IMR-90 (cell line): ENCODE measurements around the gene SGSM2. TPM values are rescaled to one million over a fixed set of nuclear protein-coding genes. Genes with fewer than 3 reads are reported as not detected.

Experiments used
- ATAC-seq: fragments of 200-7000 bp; cut with Tn5 transposase; 2 replicates; pipeline ENCODE4 v1.9.1; 2020; ENCODE audit warnings: low read depth, mild to moderate bottlenecking, moderate library complexity
- BruUV-seq: library from RNA; stranded (reverse); fragments of 400-500 nt; replicated peaks from 2 replicates; lab custom pipeline; 2021; lab: Mats Ljungman, UMichigan
- CTCF ChIA-PET: fragments of 300-600 bp; formaldehyde crosslinking; extraction: SDS; loops from one replicate; lab custom pipeline; 2021; ENCODE audit warnings: antibody characterized with exemption; lab: Yijun Ruan, JAX
- POLR2A ChIA-PET: fragments of 300-600 bp; sonication (Branson Sonifier 250); formaldehyde crosslinking; loops from one replicate; lab custom pipeline; 2022; ENCODE audit warnings: antibody characterized with exemption; ENCODE audit not compliant: unreplicated experiment; lab: Charles Lee
- DNase-seq: peaks from one replicate; pipeline ENCODE4 v3.0.0; 2013
- H2AFZ ChIP-seq: replicated peaks from 2 replicates; pipeline ENCODE3; 2013; ENCODE audit warnings: low read length, mild to moderate bottlenecking; ENCODE audit not compliant: poor library complexity
- H2AK5ac ChIP-seq: 2 replicates; pipeline ENCODE4 v1.6.1; 2013; ENCODE audit warnings: low read depth, low read length, inconsistent platforms
- H2AK9ac ChIP-seq: replicated peaks from 2 replicates; pipeline ENCODE3; 2013; ENCODE audit warnings: mild to moderate bottlenecking, low read depth, low read length, moderate library complexity; ENCODE audit not compliant: poor library complexity
- H2BK120ac ChIP-seq: 2 replicates; pipeline ENCODE4 v1.6.1; 2013; ENCODE audit warnings: low read depth, low read length, inconsistent platforms
- H2BK15ac ChIP-seq: 3 replicates; pipeline ENCODE4 v1.6.1; 2013; ENCODE audit warnings: low read depth, low read length, inconsistent platforms
- H2BK20ac ChIP-seq: 2 replicates; pipeline ENCODE4 v1.6.1; 2013; ENCODE audit warnings: low read depth, mild to moderate bottlenecking, inconsistent platforms, low read length, moderate library complexity
- H2BK5ac ChIP-seq: 2 replicates; pipeline ENCODE4 v1.6.1; 2013; ENCODE audit warnings: mild to moderate bottlenecking, low read depth, low read length, inconsistent platforms; ENCODE audit not compliant: poor library complexity, severe bottlenecking
- H3K14ac ChIP-seq: replicated peaks from 2 replicates; pipeline ENCODE4 v1.6.1; 2013; ENCODE audit warnings: low read depth, low read length, inconsistent platforms
- H3K18ac ChIP-seq: 2 replicates; pipeline ENCODE4 v1.6.1; 2013; ENCODE audit warnings: low read depth, low read length, control low read depth
- H3K23ac ChIP-seq: 2 replicates; pipeline ENCODE4 v1.6.1; 2013; ENCODE audit warnings: low read depth, low read length, inconsistent platforms
- H3K27ac ChIP-seq: 2 replicates; pipeline ENCODE4 v1.5.1; 2013; ENCODE audit warnings: mild to moderate bottlenecking, control low read depth, low read length; ENCODE audit not compliant: insufficient read depth
- H3K27me3 ChIP-seq: 2 replicates; pipeline ENCODE4 v1.6.1; 2013; ENCODE audit warnings: low read length; ENCODE audit not compliant: control insufficient read depth, insufficient read depth
- H3K36me3 ChIP-seq: 2 replicates; pipeline ENCODE4 v1.6.1; 2013; ENCODE audit warnings: low read length, mixed read lengths; ENCODE audit not compliant: control insufficient read depth, insufficient read depth
- H3K4ac ChIP-seq: 2 replicates; pipeline ENCODE4 v1.6.1; 2013; ENCODE audit warnings: low read depth, low read length, inconsistent platforms
- H3K4me1 ChIP-seq: 2 replicates; pipeline ENCODE4 v1.6.1; 2013; ENCODE audit warnings: low read length, mixed read lengths; ENCODE audit not compliant: control insufficient read depth, insufficient read depth
- H3K4me2 ChIP-seq: 2 replicates; pipeline ENCODE4 v1.6.1; 2013; ENCODE audit warnings: low read depth, mild to moderate bottlenecking, control low read depth, low read length, moderate library complexity
- H3K4me3 ChIP-seq: 2 replicates; pipeline ENCODE4 v1.5.1; 2013; ENCODE audit warnings: low read depth, mild to moderate bottlenecking, control low read depth, low read length, moderate library complexity; ENCODE audit not compliant: insufficient read depth
- H3K56ac ChIP-seq: 2 replicates; pipeline ENCODE4 v1.6.1; 2013; ENCODE audit warnings: low read length, inconsistent platforms; ENCODE audit not compliant: insufficient read depth; ENCODE audit errors: extremely low read depth
- H3K79me1 ChIP-seq, 2 experiments: 2 replicates each; pipeline ENCODE4 v1.6.1; 2013; ENCODE audit warnings: low read length in 2 of 2, inconsistent platforms in 1 of 2, low read depth in 1 of 2
- H3K9ac ChIP-seq: 2 replicates; pipeline ENCODE4 v1.6.1; 2013; ENCODE audit warnings: low read depth, low read length, control low read depth
- H3K9me1 ChIP-seq: 2 replicates; pipeline ENCODE4 v1.6.1; 2013; ENCODE audit warnings: low read length, inconsistent platforms; ENCODE audit not compliant: insufficient read depth
- H3K9me3 ChIP-seq: 2 replicates; pipeline ENCODE4 v1.6.1; 2013; ENCODE audit warnings: low read length; ENCODE audit not compliant: control insufficient read depth, insufficient read depth
- H4K20me1 ChIP-seq: 2 replicates; pipeline ENCODE4 v1.6.1; 2013; ENCODE audit warnings: low read length, inconsistent platforms; ENCODE audit not compliant: insufficient read depth
- H4K5ac ChIP-seq: 2 replicates; pipeline ENCODE4 v1.6.1; 2013; ENCODE audit warnings: mild to moderate bottlenecking, low read depth, low read length, control low read depth
- H4K8ac ChIP-seq, 2 experiments: 2 replicates each; pipeline ENCODE4 v1.6.1; 2013; ENCODE audit warnings: low read depth in 2 of 2, low read length in 2 of 2, control low read depth in 1 of 2, inconsistent platforms in 1 of 2
- H4K91ac ChIP-seq: 2 replicates; pipeline ENCODE4 v1.6.1; 2013; ENCODE audit warnings: low read depth, low read length, inconsistent platforms; ENCODE audit not compliant: insufficient read depth
- BHLHE40 ChIP-seq: fragments of 150-350 bp; IDR thresholded peaks from 2 replicates; pipeline ENCODE4 v1.6.1; 2016; ENCODE audit warnings: mild to moderate bottlenecking, low read depth, low read length
- ELK1 ChIP-seq: fragments of 150-350 bp; IDR thresholded peaks from 2 replicates; pipeline ENCODE4 v1.6.1; 2016; ENCODE audit warnings: low read depth, mild to moderate bottlenecking, low read length, moderate library complexity, borderline replicate concordance
- FOS ChIP-seq: fragments of 150-350 bp; IDR thresholded peaks from 2 replicates; pipeline ENCODE4 v1.6.1; 2016; ENCODE audit warnings: low read depth, low read length
- MAZ ChIP-seq: IDR thresholded peaks from 2 replicates; pipeline ENCODE4 v1.6.1; 2012; ENCODE audit warnings: low read depth, mild to moderate bottlenecking, low read length, improper control_type of control experiment, moderate library complexity, borderline replicate concordance
- WGBS, 2 experiments: methylation state at CpG; one replicate each; pipeline versions ENCODE4 v1.1.5 to v1.1.7; 2013; ENCODE audit warnings: missing lambda C conversion rate in 2 of 2; ENCODE audit not compliant: insufficient read length in 1 of 2; ENCODE audit errors: extremely low coverage in 2 of 2; 5-methylcytosine and 5-hydroxymethylcytosine counted together
- dilution Hi-C: fragments of 300-500 bp; cut with HindIII; formaldehyde crosslinking; loops from one replicate; pipeline ENCODE4 v1.14.3; 2018; ENCODE audit warnings: low sequenced_read_pairs; ENCODE audit not compliant: unreplicated experiment
- in situ Hi-C: fragments of 300-500 bp; cut with MboI; formaldehyde crosslinking; loops from 3 replicates; pipeline ENCODE4 v1.14.3; 2019; ENCODE audit warnings: low sequenced_read_pairs, inconsistent platforms, mixed read lengths
- intact Hi-C: fragments of 100-400 bp; cut with micrococcal nuclease; formaldehyde crosslinking; loops from 2 replicates; pipeline ENCODE4 v1.10.0; 2022
- polyA plus RNA-seq, 3 experiments: library from polyadenylated mRNA; depleted of rRNA; stranded (reverse); fragments of >200 nt; gene quantifications; 2 replicates each; pipeline ENCODE4 v1.2.3, GENCODE V29; 2012; ENCODE audit warnings: low replicate concordance in 1 of 3
- total RNA-seq: library from RNA; depleted of rRNA; stranded (reverse); fragments of >200 nt; gene quantifications from 2 replicates; pipeline ENCODE4 v1.2.3, GENCODE V29; 2012

SGSM2 gene
- total and polyA plus RNA-seq, 2 of the 4 experiments (the other 2 are of a cell fraction) = 13.6 to 81.2 TPM

- no CpG with 5 or more reads among the region's 2 CpGs for WGBS, 2 experiments
- ATAC-seq (no peak), DNase-seq (no peak)
- CTCF ChIA-PET = interaction anchor here (0.8 kb wide), 1 partner anchor 11 kb away, joined by 4 read pairs; no protein-coding TSS in a partner anchor
- TF ChIP-seq BHLHE40 (no peak), FOS (no peak), ELK1 (no peak), MAZ (no peak)
- H3K23ac ChIP-seq = no peak overlapping the region
- H4K91ac ChIP-seq = no peak overlapping the region
- no peak overlapping the region for H3K4ac ChIP-seq
- no peaks in the 10 kb centered on the region for H3K9me3 ChIP-seq
- no peaks in the 10 kb centered on the region for H3K27me3 ChIP-seq
- dilution Hi-C loops = no loop called here
- H3K18ac ChIP-seq = no peak overlapping the region
- H2AK5ac ChIP-seq = no peak overlapping the region
- H2BK20ac ChIP-seq = no peak overlapping the region
- 0 out of 2 replicates have a peak, but pooled peaks cover 3% of the 10 kb centered on the region for H4K20me1 ChIP-seq
- no peak overlapping the region for H2BK120ac ChIP-seq
- no peak overlapping the region for H2AFZ ChIP-seq
- H3K27ac ChIP-seq = no peak overlapping the region
- H3K79me1 ChIP-seq = peaks cover 6 to 8% of the 10 kb centered on the region in 2 experiments; a peak in 2 of 4 replicates
- peaks cover 2% of the 10 kb centered on the region; the same call in 1 of the 2 replicates for H3K4me1 ChIP-seq
- no peaks in the 10 kb centered on the region for H3K36me3 ChIP-seq
- no TSS peak for BruUV-seq
- no peak overlapping the region for H3K56ac ChIP-seq
- no peak overlapping the region for H2AK9ac ChIP-seq
- no peak overlapping the region for H3K4me2 ChIP-seq
- no peak overlapping the region for H2BK5ac ChIP-seq
- intact Hi-C loops = no loop called here
- H4K5ac ChIP-seq = no peak overlapping the region
- peaks cover 3% of the 10 kb centered on the region; the same call in 1 of the 2 replicates for H3K9me1 ChIP-seq
- in situ Hi-C loops = loop anchor here (10.0 kb wide), 1 partner anchor 248 kb away; no protein-coding TSS in a partner anchor
- no peak overlapping the region for H4K8ac ChIP-seq
- POLR2A ChIA-PET = no interaction called here
- no peak overlapping the region for H3K4me3 ChIP-seq
- no peak overlapping the region for H2BK15ac ChIP-seq
- H3K14ac ChIP-seq = no peak overlapping the region
- H3K9ac ChIP-seq = no peak overlapping the region
Measured at GRCh38 chr17:2427215-2427614, 89.9 kb downstream of the SGSM2 start.
